NCI-H128 (cell line): Measurements from ENCODE around the gene POF1B.
"Not testable (repeated sequence)": the region's sequence is repeated elsewhere in the genome, so short reads cannot be mapped to it uniquely, and the experiment has no call there.

Experiments
- DNase-seq: peaks from one replicate; lab custom pipeline; 2025; ENCODE audit not compliant: unreplicated experiment; lab: John Stamatoyannopoulos, UW

POF1B gene, protein sequence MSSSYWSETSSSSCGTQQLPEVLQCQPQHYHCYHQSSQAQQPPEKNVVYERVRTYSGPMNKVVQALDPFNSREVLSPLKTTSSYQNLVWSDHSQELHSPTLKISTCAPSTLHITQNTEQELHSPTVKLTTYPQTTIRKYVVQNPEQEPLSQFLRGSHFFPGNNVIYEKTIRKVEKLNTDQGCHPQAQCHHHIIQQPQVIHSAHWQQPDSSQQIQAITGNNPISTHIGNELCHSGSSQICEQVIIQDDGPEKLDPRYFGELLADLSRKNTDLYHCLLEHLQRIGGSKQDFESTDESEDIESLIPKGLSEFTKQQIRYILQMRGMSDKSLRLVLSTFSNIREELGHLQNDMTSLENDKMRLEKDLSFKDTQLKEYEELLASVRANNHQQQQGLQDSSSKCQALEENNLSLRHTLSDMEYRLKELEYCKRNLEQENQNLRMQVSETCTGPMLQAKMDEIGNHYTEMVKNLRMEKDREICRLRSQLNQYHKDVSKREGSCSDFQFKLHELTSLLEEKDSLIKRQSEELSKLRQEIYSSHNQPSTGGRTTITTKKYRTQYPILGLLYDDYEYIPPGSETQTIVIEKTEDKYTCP

DNA sequence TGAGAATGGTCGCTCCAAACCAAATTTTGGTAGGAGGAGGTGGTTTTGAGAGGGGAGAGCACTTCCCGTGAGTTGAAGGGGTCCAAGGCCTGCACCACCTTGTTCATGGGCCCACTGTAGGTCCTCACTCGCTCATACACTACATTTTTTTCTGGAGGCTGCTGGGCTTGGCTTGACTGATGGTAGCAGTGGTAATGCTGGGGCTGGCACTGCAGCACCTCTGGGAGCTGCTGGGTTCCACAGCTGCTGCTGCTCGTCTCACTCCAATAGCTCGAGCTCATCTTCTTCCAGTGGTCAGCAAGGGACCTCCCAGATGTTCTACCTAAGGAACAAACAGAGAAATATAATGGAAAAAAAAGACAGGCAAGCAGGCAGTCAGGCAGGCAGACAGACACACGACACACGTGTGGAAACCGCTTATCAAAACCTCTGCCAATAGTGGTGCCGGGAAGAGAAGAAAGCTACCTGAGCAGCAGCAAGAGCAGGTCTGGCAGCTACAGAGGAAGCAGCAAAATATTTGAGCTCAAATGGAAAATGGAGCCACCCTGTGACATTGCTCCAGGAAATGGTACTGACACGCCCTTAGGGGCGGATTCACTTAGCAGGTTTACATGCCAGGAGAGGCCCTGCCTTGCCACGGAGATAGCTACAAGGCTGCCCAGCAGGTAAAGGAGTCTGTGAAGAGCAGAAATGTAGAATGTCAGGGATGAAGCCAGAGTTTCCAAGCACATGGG lies at the start of gene POF1B:
Gene POF1B, minus strand, starts transcription at position 492 of the 734 bp plus-strand sequence. Its CDS starts 211 bp downstream, at position 281.
- DNase-seq = no peak

DNA sequence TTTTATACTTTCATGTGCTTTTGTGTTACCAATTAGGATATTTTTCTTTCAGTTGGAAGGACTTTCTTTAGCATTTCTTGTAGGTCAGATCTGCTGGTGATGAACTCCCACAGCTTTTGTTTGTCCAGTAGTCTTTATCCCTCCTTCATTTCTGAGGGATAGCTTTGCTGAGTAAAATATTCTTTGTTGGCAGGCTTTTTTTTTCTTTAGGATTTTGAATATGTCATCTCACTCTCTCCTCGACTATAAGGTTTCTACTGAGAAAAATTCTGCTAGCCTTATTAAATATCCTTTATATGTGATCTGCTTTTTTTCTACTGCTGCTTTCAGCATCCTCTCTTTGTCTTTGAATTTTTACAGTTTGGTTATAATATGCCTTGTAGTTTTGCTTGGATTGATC lies 49.6 kb upstream of the POF1B start:
- DNase-seq = no peak

DNA sequence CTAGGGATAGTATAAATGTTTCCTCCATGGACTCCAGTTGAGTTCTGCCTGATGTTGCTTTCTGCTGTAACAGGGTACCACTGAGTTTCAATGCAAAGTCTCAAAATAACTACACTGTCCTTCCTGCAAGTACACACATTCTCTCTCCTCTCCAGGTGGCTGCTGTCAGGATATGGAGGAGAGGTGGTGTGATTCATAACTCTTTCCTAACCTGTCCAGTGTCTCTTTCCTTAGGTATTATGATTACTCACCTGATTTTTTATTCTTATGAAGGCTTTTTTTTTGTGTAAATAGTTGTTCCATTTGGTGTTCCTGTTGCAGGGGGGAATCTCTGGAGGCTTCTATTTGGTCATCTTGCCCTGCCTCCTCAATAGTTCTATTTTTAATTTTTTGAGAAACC lies 39.8 kb upstream of the POF1B start:
- no peak for DNase-seq

DNA sequence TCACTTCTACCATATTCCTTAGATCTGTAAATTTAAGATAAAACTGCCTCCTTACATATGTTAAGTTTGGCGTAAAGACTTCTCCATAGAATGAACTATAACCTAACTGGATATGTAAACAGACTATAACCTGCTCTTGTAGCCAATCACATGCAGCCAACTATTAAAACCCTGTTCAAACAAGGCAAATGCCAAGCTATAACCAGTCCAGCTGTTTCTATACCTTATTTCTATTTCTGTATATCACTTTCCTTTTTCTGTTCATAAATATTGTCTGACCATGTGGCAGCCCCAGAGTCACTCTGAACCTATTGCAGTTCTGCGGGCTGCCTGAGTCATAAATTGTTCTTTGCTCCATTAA lies 12.4 kb upstream of the POF1B start:
- no peak for DNase-seq

DNA sequence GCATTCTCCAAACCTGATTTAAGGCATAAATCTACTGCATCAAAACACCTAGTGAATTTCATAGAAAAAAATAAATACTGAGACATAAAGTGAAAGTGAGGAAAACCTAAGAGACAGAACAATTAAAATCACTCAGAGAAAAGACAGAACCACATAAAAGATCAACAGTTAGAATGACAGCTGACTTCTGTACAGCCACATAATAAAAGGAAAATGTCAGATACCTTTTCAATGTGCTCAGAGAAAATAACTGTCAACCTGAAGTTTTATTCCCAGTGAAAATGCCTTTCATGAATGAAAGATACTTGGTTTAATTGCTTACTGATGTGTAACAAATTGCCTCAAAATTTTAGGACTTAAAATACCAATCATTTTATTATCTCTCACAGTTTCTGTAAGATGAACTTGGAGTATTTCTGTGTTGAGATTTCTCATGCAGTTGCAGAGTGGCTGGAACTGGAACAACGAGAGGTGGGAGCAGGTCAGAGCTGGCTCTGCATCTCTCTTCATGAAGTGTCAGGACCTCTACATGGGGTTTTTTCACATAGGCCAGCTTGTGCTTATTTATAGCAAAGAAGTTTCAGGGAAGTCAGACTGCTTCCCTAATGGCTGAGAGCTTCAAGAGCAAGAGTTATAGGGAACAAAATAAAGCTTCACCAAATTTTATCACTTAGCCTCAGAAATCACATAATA lies 11.9 kb upstream of the POF1B start:
- no peak for DNase-seq

DNA sequence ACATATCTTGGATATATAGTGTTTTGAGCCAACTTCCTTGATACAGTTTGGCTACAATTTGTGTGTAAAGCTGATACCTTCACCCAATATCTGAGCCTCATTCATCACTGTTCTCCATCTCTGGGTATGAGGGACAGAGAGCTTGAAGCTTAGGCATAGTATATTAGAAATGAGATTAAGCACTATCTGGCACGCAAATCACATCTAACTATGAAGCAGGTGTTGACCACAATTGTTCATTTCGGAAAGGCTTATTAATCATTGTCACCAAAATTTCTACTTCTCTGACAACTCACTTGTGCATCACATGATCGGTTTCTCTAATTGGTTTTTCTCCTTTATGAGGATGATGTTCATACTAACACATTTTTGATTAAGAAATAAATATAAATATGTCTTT lies 2.1 kb upstream of the POF1B start:
- DNase-seq = no peak

DNA sequence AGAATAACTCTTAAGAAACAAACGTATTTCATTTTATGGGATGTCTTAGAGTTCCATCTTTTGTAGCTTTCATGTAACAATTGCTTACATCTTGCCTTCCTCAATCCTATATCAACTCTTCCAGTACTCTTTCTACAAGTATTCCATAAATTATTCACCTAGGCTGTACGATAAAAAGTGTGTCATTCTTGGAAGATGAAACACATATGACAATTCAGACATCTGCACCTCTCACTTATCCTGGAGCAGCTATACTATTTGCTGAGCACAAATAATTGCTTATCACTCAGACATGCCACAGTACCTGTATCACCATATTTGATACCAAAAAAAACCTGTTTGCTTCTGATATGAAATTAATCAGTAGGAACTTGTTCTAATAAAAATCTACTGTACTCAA lies 1.0 kb downstream of the POF1B start:
- DNase-seq = no peak

DNA sequence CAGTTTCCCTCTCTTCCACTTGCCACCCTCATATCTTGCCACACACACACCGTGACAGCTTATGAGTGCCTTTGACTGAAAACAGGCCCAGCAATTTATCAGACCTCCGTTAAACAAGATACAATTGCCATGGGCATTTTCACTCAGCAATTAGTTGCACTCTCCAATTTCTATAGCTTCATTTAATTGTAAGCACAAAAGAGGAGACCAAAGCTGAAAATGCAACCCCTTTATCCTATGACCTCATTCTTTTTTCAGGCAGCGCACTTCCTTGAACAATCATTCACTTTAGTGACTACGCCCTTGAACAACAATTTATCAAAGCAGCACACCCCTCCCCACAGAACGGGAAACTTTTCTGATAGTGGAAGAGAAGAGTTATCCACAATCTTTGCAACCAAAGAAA lies 4.1 kb downstream of the POF1B start:
- no peak for DNase-seq

DNA sequence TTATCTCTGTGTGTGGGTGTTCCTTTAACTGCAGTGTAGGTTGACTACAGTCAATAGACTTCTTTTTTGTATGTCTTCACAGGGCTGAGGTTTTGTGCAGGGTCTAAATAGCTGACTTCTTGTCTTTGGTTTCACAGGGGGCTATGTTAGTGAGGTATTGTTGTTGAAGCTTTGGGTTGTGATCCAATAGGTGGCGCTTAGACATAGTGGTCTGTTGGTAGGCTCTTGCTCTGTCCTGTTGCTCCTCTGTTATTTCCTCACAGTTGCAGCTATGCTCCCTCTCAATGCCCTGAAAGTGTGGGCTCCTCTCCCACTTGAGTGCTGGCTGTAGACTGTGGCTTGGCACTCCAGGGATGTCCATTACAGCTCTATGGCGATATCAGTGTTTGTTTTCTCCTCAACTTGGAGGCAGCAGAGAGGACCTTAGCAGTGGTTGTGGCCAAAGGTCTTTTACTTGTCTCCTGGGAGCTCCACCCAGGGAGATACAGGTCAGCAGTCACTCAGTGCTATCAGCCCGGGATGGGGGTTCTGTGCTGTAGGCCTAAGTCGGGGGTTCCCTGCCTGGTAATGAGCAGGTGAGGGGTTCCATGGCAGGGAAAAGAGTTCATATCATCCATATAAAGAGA lies 14.0 kb downstream of the POF1B start:
- DNase-seq = no peak

DNA sequence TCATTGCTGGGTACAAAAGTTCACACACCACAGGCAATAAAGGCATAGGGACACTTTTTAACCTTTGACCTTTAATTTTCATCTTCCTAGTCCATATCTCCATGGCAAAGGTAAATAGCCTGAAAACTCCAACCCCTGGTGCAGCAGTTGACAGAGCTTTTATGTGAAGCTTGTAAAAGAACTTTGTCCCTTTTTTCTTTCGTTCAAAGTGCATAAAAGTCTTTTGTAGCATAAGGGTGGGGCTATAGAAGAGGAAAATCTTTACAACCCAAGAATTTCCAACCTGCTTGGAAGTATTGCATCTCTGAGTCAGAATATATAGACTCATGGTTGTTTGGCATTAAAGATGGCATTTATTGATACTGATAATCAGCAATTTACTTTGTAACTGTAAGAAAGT lies 20.4 kb downstream of the POF1B start:
- DNase-seq = no peak

DNA sequence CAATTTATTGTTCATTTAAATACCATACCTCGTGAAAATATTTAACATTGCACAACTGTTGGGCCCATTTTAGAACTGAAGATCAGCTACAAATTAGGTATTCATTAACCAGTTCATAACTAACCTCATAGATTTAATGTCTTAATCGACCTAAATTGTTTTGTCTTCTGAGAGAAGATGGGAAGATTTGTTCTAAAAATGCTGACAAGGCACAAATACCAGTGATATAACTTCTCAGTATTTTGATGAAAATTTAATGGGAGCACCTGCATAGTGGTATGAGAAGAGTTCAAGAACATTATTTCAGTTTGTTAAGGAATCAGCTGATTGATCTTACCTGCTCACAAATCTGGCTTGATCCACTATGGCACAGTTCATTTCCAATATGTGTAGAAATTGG lies 33.9 kb downstream of the POF1B start:
- no peak for DNase-seq

DNA sequence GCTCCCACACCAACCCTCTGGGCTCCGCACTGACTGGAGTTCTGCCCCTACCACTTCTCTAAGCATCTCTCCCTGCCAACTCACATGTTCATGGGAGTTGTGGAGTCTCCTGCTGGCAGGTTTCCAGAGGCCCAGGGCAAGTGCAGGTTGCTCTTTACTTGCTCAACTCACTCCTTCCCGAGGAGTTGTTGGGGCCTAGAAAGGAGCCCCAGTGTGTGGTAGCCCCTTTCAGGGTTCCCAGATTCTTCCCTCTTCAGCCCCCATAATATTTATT lies 52.5 kb downstream of the POF1B start:
- no peak for DNase-seq

DNA sequence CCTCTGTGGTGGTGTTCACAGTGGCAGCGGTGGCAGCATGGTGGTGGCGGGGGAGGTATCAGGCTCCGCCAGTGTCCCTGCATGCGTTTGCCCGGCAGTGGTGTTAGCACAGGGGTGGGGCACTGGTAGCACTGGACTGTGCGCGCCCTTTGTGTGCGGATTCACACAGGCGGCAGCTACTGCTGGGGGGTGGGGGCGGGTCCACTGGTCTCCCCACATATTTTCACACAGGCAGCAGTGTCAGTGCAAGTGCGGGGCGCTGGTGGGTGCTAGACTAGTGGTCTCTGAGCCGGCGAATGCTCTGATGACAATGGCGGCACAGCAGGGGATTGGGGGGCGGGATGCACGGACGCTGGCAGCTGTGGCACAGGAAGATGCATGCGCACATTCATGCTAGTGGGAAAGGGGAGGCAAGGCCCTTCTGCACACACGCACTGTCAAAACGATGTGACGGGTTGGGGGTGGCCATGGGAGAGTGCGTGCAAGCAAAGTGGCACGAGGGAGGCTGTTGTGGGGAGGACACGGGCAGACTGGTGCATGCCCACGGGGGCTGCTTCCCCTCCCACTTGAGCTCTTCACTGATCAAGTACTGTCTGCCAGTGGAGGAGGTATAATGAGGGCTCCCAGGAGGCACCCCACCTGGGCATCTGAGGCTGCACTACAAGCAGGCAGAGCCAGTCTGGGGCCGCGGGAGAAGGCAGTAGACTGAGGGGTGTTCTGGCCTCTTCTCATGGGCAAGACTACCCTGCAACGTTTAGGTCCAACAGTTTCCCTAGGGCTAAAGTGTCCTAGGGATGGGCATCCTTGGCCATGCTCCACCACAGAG lies 53.0 kb downstream of the POF1B start:
- no peak for DNase-seq

DNA sequence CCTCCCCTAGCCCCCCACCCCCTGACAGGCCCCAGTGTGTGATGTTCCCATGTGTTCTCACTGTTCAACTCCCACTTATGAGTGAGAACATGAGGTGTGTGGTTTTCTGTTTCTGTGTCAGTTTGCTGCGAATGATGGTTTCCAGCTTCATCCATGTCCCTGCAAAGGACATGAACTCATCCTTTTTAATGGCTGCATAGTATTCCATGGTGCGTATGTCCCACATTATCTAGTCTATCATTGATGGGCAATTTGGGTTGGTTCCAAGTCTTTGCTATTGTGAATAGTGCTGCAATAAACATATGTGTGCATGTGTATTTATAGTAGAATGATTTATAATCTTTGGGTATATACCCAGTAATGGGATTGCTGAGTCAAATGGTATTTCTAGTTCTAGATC lies 68.1 kb downstream of the POF1B start:
- DNase-seq = not testable (repeated sequence)

DNA sequence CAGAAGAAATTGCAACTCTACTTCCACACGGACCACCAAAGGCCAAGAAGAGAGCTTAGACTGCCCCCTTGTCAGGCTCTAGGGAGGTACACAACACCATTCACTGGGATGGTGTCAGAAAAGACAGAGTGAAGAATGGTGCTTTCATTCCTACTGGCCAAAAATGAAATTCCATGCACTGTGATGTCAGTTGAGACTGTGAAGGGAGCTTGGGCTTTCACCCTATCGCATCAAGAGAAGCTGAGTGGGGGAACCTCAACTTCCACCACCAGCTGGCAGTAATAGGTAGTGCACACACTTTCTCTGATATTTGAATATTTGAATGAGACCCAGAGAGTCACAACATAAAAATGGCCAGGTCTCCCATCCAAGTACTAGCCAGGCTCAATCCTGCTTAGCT lies 69.7 kb downstream of the POF1B start:
- DNase-seq = no peak

DNA sequence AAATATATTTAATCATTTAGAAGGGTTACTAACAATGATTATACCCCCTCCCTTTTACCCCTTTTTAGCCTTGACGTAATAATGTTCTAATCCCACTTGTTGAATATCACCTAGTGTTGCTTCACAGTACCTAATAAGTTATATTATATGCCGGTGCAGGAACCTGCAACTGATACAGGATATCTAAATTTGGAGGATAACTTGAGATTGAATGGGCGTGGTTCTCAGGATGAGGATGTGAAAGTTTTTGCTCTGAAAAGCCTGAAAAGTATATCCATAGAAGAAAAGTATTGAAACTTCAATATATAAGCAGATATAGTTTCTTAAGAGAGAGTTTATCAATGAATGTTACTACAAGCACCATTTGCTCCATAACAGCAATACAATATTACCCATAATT lies 75.9 kb downstream of the POF1B start:
- DNase-seq = no peak

DNA sequence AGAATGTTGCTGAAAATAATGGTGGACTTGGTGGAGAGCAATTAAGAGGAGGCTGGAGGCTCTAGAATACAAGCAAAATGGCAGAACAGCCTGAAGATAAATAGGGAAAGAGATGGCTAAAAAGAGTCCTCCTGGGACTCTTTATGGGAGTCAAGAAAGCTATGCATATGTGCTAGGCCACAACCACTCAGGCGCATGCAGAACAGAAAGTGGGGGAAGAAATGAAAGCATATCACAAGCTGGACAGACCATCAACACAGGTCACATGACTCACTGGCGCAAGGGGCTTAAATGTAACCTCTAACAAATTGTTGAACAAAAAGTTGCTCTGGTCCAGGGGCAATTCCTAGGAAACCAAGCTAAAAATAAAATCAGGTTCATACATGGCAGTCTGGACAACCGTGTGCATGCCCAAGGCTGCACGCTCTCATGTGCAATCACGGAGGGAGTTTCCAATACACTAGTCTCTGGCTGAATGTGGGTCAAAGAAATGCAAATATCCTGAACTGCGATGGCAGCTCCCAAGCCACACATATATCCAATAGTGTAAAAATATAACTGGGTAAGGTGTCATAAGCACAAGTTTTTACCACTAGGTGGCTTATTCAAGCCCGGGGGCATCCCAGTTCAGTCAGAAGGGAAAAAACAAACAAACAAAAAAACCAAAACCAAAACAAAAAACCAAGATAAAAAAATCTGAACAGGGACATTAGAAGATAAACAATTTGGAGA lies 90.3 kb downstream of the POF1B start:
- DNase-seq = no peak

DNA sequence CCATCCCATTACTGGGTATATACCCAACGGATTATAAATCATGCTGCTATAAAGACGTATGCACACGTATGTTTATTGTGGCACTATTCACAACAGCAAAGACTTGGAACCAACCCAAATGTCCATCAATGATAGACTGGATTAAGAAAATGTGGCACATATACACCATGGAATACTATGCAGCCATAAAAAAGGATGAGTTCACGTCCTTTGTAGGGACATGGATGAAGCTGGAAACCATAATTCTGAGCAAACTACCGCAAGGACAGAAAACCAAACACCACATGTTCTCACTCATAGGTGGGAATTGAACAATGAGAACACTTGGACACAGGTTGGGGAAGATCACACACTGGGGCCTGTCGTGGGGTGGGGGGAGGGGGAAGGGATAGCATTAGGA lies 94.2 kb downstream of the POF1B start:
- DNase-seq = not testable (repeated sequence)

DNA sequence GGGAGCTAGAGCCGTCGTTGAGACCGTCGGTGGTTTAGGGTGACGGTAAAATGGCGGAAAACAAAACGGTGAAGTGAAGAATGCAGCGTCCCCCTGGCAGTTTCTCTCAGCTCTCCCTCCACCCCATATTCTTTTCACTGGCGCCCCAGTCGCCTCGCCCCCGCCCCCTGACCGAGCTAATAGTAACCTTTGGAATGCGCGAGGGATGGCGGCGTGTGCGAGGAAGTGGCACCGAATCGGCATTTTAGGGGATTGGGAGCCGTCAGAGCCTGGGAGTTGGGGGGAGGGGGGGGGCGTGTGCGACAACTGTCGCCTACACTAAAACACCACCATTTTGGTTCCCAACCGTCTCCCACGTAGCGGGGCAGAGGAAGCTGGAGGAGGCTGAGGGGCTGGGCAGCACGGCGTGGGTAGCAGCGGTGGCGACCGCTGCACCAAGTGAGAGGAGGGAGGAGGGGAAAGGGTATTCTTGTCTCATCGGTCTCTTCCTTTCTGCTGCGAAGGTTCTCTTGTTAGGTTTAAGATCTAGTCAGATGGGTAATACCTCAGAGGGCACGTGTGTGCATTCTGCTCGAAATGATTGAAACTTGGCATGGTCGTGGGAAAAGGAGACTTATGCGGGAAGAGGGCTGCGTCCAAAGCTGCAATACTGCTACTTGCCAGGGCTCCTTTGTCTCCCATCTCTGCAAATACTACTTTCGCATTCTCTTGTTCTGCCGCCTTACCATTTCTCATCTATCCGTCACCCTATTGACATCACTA lies 134.8 kb downstream of the POF1B start:
- DNase-seq = peak; percentile 5
